Measurements from ENCODE around the gene PHGDH. TPM values are rescaled to one million over a fixed set of nuclear protein-coding genes. Genes with fewer than 3 reads are reported as not detected.
"Not testable (repeated sequence)": the region's sequence is repeated elsewhere in the genome, so short reads cannot be mapped to it uniquely, and the experiment has no call there.

PHGDH gene
- total RNA-seq, 1 experiment from 2014 or later = 592 TPM

DNA sequence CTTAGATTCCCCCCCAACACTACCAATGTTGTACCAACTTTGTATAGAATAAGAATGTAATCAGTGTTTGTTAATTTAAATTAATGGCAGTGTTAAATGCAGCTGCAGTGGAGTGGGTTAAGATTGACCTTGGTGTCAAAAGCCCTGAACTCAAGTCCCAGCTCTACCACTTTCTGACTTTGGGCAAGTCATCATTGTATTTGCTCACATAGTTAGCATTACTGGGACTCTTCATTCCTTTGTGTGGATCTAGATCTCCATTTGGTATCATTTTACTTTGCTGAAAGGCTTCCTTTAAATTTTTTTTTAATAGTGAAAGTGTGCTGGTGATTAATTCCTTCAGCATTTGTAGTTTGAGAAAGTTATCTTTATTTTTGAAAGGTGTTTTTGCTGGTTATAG is 22.2 kb upstream of the PHGDH start:
- Mint-ChIP-seq H3K36me3 (no peaks in the 10 kb centered on the region), H3K4me3 (no peak overlapping the region), H3K9me3 (peaks cover 10% of the 10 kb centered on the region; the same call in 1 of the 2 replicates), H3K27ac (no peak overlapping the region), H3K27me3 (ENCODE audit: low read depth) (no peaks in the 10 kb centered on the region), H3K4me1 (peaks cover 51% of the 10 kb centered on the region)
- ChIA-PET POLR2A (interaction anchor here (3.2 kb wide), 1 partner anchor 23 kb away, joined by 22 read pairs; the partner anchor contains the start of gene PHGDH), CTCF (interaction anchor here (0.5 to 3.5 kb wide), 6 partner anchors 10 to 78 kb away, joined by 3 to 46 read pairs (median 5); partner anchors contain the start of gene ZNF697)
- DNase-seq (ENCODE audit: low spot score) = no peak
- TF ChIP-seq, protein P1, sequence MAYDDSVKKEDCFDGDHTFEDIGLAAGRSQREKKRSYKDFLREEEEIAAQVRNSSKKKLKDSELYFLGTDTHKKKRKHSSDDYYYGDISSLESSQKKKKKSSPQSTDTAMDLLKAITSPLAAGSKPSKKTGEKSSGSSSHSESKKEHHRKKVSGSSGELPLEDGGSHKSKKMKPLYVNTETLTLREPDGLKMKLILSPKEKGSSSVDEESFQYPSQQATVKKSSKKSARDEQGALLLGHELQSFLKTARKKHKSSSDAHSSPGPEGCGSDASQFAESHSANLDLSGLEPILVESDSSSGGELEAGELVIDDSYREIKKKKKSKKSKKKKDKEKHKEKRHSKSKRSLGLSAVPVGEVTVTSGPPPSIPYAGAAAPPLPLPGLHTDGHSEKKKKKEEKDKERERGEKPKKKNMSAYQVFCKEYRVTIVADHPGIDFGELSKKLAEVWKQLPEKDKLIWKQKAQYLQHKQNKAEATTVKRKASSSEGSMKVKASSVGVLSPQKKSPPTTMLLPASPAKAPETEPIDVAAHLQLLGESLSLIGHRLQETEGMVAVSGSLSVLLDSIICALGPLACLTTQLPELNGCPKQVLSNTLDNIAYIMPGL (CRISPR knock-in tag; IDR thresholded peaks at IDR 0.05) = no peak
- TF ChIP-seq, protein P2, sequence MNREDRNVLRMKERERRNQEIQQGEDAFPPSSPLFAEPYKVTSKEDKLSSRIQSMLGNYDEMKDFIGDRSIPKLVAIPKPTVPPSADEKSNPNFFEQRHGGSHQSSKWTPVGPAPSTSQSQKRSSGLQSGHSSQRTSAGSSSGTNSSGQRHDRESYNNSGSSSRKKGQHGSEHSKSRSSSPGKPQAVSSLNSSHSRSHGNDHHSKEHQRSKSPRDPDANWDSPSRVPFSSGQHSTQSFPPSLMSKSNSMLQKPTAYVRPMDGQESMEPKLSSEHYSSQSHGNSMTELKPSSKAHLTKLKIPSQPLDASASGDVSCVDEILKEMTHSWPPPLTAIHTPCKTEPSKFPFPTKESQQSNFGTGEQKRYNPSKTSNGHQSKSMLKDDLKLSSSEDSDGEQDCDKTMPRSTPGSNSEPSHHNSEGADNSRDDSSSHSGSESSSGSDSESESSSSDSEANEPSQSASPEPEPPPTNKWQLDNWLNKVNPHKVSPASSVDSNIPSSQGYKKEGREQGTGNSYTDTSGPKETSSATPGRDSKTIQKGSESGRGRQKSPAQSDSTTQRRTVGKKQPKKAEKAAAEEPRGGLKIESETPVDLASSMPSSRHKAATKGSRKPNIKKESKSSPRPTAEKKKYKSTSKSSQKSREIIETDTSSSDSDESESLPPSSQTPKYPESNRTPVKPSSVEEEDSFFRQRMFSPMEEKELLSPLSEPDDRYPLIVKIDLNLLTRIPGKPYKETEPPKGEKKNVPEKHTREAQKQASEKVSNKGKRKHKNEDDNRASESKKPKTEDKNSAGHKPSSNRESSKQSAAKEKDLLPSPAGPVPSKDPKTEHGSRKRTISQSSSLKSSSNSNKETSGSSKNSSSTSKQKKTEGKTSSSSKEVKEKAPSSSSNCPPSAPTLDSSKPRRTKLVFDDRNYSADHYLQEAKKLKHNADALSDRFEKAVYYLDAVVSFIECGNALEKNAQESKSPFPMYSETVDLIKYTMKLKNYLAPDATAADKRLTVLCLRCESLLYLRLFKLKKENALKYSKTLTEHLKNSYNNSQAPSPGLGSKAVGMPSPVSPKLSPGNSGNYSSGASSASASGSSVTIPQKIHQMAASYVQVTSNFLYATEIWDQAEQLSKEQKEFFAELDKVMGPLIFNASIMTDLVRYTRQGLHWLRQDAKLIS (CRISPR knock-in tag; IDR thresholded peaks at IDR 0.05; ENCODE audit: borderline replicate concordance) = no peak
- TF ChIP-seq RELA (CRISPR knock-in tag; IDR thresholded peaks at IDR 0.05; ENCODE audit: borderline replicate concordance) = no peak
- TF ChIP-seq, protein P3, sequence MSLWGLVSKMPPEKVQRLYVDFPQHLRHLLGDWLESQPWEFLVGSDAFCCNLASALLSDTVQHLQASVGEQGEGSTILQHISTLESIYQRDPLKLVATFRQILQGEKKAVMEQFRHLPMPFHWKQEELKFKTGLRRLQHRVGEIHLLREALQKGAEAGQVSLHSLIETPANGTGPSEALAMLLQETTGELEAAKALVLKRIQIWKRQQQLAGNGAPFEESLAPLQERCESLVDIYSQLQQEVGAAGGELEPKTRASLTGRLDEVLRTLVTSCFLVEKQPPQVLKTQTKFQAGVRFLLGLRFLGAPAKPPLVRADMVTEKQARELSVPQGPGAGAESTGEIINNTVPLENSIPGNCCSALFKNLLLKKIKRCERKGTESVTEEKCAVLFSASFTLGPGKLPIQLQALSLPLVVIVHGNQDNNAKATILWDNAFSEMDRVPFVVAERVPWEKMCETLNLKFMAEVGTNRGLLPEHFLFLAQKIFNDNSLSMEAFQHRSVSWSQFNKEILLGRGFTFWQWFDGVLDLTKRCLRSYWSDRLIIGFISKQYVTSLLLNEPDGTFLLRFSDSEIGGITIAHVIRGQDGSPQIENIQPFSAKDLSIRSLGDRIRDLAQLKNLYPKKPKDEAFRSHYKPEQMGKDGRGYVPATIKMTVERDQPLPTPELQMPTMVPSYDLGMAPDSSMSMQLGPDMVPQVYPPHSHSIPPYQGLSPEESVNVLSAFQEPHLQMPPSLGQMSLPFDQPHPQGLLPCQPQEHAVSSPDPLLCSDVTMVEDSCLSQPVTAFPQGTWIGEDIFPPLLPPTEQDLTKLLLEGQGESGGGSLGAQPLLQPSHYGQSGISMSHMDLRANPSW (CRISPR knock-in tag; conservative IDR thresholded peaks at IDR 0.05; ENCODE audit: low read depth) = no peak
- TF ChIP-seq ZNF219 (CRISPR knock-in tag; IDR thresholded peaks at IDR 0.05; ENCODE audit: borderline replicate concordance) = no peak
- TF ChIP-seq ATF1 (CRISPR knock-in tag; IDR thresholded peaks at IDR 0.05) = no peak
- TF ChIP-seq, protein P4, sequence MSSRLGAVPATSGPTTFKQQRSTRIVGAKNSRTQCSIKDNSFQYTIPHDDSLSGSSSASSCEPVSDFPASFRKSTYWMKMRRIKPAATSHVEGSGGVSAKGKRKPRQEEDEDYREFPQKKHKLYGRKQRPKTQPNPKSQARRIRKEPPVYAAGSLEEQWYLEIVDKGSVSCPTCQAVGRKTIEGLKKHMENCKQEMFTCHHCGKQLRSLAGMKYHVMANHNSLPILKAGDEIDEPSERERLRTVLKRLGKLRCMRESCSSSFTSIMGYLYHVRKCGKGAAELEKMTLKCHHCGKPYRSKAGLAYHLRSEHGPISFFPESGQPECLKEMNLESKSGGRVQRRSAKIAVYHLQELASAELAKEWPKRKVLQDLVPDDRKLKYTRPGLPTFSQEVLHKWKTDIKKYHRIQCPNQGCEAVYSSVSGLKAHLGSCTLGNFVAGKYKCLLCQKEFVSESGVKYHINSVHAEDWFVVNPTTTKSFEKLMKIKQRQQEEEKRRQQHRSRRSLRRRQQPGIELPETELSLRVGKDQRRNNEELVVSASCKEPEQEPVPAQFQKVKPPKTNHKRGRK (CRISPR knock-in tag; IDR thresholded peaks at IDR 0.05; ENCODE audit: borderline replicate concordance) = no peak
- ATAC-seq = peak; percentile 21; the same call in 1 of the 2 replicates

DNA sequence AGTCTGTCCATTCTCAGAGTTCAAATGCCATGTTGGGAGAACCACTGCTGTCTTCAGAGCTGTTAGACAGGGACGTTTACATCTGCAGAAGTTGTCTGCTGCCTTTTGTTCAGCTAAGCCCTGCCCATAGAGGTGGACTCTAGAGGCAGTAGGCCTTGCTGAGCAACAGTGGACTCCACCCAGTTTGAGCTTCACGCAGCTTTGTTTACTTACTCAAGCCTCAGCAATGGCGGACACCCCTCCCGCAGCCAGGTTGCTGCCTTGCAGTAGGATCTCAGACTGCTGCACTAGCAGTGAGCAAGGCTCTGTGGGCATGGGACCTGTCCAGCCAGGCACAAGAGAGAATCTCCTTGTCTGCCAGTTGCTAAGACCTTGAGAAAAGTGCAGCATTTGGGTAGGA is 14.9 kb upstream of the PHGDH start:
- not testable (repeated sequence) for ATAC-seq; DNase-seq (ENCODE audit: low spot score); H3K27ac Mint-ChIP-seq; H3K4me1 Mint-ChIP-seq; H3K4me3 Mint-ChIP-seq
- ChIA-PET CTCF (interaction anchor here (0.7 kb wide), 1 partner anchor 86 kb away, joined by 4 read pairs; no protein-coding TSS in a partner anchor), POLR2A (interaction anchor here (1.3 kb wide), 2 partner anchors 15 kb away, joined by 3 read pairs; partner anchors contain the start of gene PHGDH)
- Mint-ChIP-seq H3K36me3 (peaks cover 14% of the 10 kb centered on the region), H3K27me3 (ENCODE audit: low read depth) (peaks cover 19% of the 10 kb centered on the region), H3K9me3 (peaks cover 38% of the 10 kb centered on the region)

DNA sequence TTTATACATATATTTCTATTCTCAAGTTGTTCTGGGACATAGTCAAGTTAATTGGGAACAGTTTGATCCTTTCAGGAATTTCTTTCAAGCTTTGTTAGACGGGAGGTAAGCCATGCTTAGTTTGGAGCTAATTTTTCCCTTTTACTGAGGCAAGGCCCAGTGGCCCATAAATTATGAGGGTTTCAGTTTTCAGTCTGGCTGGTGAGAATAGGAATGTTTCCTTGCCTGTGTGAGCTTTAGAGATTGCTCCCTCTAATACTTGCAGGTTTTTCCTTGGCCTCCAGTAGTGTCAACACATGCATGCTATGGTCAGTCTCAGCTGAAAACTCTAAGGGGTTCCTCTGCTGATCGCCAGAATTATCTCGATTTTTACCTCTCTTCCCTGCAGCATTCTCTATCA is 14.1 kb upstream of the PHGDH start:
- Mint-ChIP-seq H3K27ac (no peak overlapping the region), H3K4me3 (no peak overlapping the region), H3K4me1 (no peaks in the 10 kb centered on the region), H3K9me3 (peaks cover 39% of the 10 kb centered on the region), H3K27me3 (ENCODE audit: low read depth) (peaks cover 20% of the 10 kb centered on the region), H3K36me3 (peaks cover 21% of the 10 kb centered on the region)
- no peak for TF ChIP-seq TP53 (CRISPR knock-in tag; IDR thresholded peaks at IDR 0.05)
- TF ChIP-seq, protein P5, sequence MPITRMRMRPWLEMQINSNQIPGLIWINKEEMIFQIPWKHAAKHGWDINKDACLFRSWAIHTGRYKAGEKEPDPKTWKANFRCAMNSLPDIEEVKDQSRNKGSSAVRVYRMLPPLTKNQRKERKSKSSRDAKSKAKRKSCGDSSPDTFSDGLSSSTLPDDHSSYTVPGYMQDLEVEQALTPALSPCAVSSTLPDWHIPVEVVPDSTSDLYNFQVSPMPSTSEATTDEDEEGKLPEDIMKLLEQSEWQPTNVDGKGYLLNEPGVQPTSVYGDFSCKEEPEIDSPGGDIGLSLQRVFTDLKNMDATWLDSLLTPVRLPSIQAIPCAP (CRISPR knock-in tag; IDR thresholded peaks at IDR 0.05) = no peak
- TF ChIP-seq FOXK1 (CRISPR knock-in tag; IDR thresholded peaks at IDR 0.05) = no peak
- TF ChIP-seq OVOL2 (CRISPR knock-in tag; IDR thresholded peaks at IDR 0.05; ENCODE audit: borderline replicate concordance) = no peak
- TF ChIP-seq, protein P6, sequence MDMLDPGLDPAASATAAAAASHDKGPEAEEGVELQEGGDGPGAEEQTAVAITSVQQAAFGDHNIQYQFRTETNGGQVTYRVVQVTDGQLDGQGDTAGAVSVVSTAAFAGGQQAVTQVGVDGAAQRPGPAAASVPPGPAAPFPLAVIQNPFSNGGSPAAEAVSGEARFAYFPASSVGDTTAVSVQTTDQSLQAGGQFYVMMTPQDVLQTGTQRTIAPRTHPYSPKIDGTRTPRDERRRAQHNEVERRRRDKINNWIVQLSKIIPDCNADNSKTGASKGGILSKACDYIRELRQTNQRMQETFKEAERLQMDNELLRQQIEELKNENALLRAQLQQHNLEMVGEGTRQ (CRISPR knock-in tag; IDR thresholded peaks at IDR 0.05) = no peak
- no peak for TF ChIP-seq NFATC4 (CRISPR knock-in tag; IDR thresholded peaks at IDR 0.05)
- no peak for TF ChIP-seq NFYB (CRISPR knock-in tag; conservative IDR thresholded peaks at IDR 0.05; ENCODE audit: low read depth)
- POLR2A ChIA-PET = interaction anchor here (0.6 to 1.3 kb wide), 2 partner anchors 14 to 80 kb away, joined by 3 to 13 read pairs; partner anchors contain the start of gene PHGDH
- CTCF ChIA-PET = interaction anchor here (0.7 to 1.1 kb wide), 3 partner anchors 21 to 86 kb away, joined by 3 to 4 read pairs (median 3); no protein-coding TSS in a partner anchor
- ATAC-seq (no peak), DNase-seq (ENCODE audit: low spot score) (no peak)
